Activated effector memory CD4-positive, alpha-beta T cell treated with Interleukin-2 at 50 U/mL for 16 hours (primary cell): ENCODE results near the gene SPATA31E1.

Experiments used
- DNase-seq: peaks from one replicate; pipeline ENCODE4 v3.0.0-alpha.2; 2020

SPATA31E1 gene

GRCh38 chr9:87863882-87864465, 18.7 kb upstream of the SPATA31E1 start:
- DNase-seq = no peak

- DNase-seq = no peak
These were observed 17.8 kb upstream of the SPATA31E1 start for GRCh38 chr9:87864915-87865314.

GRCh38 chr9:87865626-87866025, 17.1 kb upstream of the SPATA31E1 start:
- no peak for DNase-seq

GRCh38 chr9:87867391-87867790, 15.3 kb upstream of the SPATA31E1 start:
- no peak for DNase-seq

- no peak for DNase-seq
These were observed 14.5 kb upstream of the SPATA31E1 start for GRCh38 chr9:87868175-87868574.

GRCh38 chr9:87868635-87869034, 14.0 kb upstream of the SPATA31E1 start:
- no peak for DNase-seq

- DNase-seq = no peak
These were observed 13.6 kb upstream of the SPATA31E1 start for GRCh38 chr9:87869082-87869481.

GRCh38 chr9:87871425-87872078, 11.1 kb upstream of the SPATA31E1 start:
- DNase-seq = no peak

- DNase-seq = no peak
These were observed 10.5 kb upstream of the SPATA31E1 start for GRCh38 chr9:87872079-87872624.

GRCh38 chr9:87873607-87874303, 8.9 kb upstream of the SPATA31E1 start:
- DNase-seq = no peak

- DNase-seq = no peak
These were observed 8.4 kb upstream of the SPATA31E1 start for GRCh38 chr9:87874304-87874623.

GRCh38 chr9:87875060-87875459, 7.6 kb upstream of the SPATA31E1 start:
- DNase-seq = no peak

- no peak for DNase-seq
These were observed 6.7 kb upstream of the SPATA31E1 start for GRCh38 chr9:87875831-87876545.

- no peak for DNase-seq
These were observed 6.0 kb upstream of the SPATA31E1 start for GRCh38 chr9:87876708-87877107.

GRCh38 chr9:87878989-87879511, 3.6 kb upstream of the SPATA31E1 start:
- no peak for DNase-seq

GRCh38 chr9:87880116-87880515, 2.6 kb upstream of the SPATA31E1 start:
- no peak for DNase-seq

GRCh38 chr9:87880683-87881082, 2.0 kb upstream of the SPATA31E1 start:
- DNase-seq = no peak

- DNase-seq = no peak
These were observed 597 bp downstream of the SPATA31E1 start for GRCh38 chr9:87883274-87883673.

- DNase-seq = no peak
These were observed 1.3 kb downstream of the SPATA31E1 start for GRCh38 chr9:87883990-87884389.

- DNase-seq = no peak
These were observed 2.1 kb downstream of the SPATA31E1 start for GRCh38 chr9:87884578-87885459.

GRCh38 chr9:87885484-87886189, 3.0 kb downstream of the SPATA31E1 start:
- no peak for DNase-seq
